ENCODE data around the gene POPDC2.

DNA sequence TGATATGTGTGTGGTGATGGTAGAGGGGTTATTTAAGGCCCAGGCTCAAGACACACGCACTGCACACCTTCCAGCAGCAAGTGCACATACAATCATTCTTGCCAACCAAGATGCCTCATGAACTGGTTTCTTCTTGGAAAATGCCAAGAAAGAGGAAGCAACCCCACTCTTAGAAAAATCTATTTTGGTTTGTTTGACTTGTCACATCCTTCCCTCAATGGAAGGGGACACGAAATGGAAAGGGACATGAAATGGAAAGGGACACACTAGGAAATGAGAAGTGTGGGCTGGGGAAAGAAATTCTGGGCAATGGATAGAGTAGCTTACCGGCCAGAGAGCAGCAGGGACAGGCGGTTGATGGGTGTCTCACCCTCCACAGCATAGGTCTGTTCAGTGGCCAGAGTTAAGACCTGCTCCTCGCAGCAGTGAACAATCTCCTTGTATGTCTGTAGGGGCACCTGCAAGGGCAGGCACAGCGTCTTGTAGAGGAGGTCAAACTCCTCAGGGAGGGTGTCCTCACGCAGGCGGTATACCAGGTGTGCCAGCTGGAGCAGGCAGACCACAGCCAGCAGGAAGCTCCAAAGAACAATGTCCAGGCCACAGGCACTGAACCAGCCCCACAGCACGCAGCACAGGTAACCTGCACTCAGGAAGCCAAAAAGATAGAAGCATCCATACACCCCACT is 640 bp downstream of the POPDC2 start:
- TF ChIP-seq GATA2 (IDR thresholded peaks at IDR 0.05; ENCODE audit: low read depth, low read length) (no peak), GATA3 (IDR thresholded peaks at IDR 0.05; ENCODE audit: low read depth, low read length) (no peak)
